Tibial nerve (tissue), 4 donors: Measurements from ENCODE around the gene OSER1. TPM values are rescaled to one million over a fixed set of nuclear protein-coding genes. Genes with fewer than 3 reads are reported as not detected.

ENCODE experiments used
- DNase-seq, 2 donors: peaks; one replicate each; pipeline ENCODE4 v3.0.0-alpha.2; 2019; ENCODE audit warnings: low spot score in 2 of 2
- H3K27ac ChIP-seq, 4 donors: fragments of 200-600 bp; sonication (generic) in 3 of 4; one replicate each; pipeline ENCODE4 v1.5.1; 2017 to 2019; ENCODE audit warnings: mild to moderate bottlenecking in 1 of 4
- H3K27me3 ChIP-seq, 2 donors: fragments of 200-600 bp; sonication (generic) in 1 of 2; one replicate each; pipeline versions ENCODE4 v1.5.1 to v1.6.0; 2017 to 2019
- H3K36me3 ChIP-seq, 3 donors: fragments of 200-600 bp; sonication (generic); one replicate each; pipeline ENCODE4 v1.5.1; 2018 to 2019
- H3K4me1 ChIP-seq, 4 donors: fragments of 200-600 bp; sonication (generic) in 3 of 4; one replicate each; pipeline ENCODE4 v1.5.1; 2017 to 2019
- H3K4me3 ChIP-seq, 4 donors: fragments of 200-600 bp; sonication (generic) in 3 of 4; one replicate each; pipeline ENCODE4 v1.5.1; 2017 to 2019; ENCODE audit warnings: mild to moderate bottlenecking in 1 of 4, moderate library complexity in 1 of 4
- H3K9me3 ChIP-seq, 4 donors: fragments of 200-600 bp; sonication (generic) in 3 of 4; one replicate each; pipeline ENCODE4 v1.5.1; 2017 to 2019
- CTCF ChIP-seq, 5 experiments: fragments of 200-600 bp in 3 of 5; fragments of 450-650 bp in 2 of 5; sonication (generic) in 3 of 5; IDR thresholded peaks; one replicate each; pipeline ENCODE4 v1.5.1; 2016 to 2019; ENCODE audit warnings: antibody characterized with exemption in 5 of 5, mild to moderate bottlenecking in 3 of 5, moderate library complexity in 2 of 5
- EP300 ChIP-seq, 2 donors: sonication (generic); formaldehyde crosslinking; IDR thresholded peaks; one replicate each; pipeline ENCODE4 v1.6.1; 2017; ENCODE audit warnings: antibody characterized with exemption in 2 of 2, mild to moderate bottlenecking in 1 of 2
- POLR2A ChIP-seq, 2 donors: fragments of 450-650 bp; IDR thresholded peaks; one replicate each; pipeline ENCODE4 v1.6.1; 2017; ENCODE audit warnings: antibody characterized with exemption in 2 of 2, mild to moderate bottlenecking in 2 of 2, moderate library complexity in 2 of 2
- WGBS, 2 donors: methylation state at CpG; one replicate each; pipeline ENCODE4 v1.1.5; 2018; 5-methylcytosine and 5-hydroxymethylcytosine counted together
- total RNA-seq, 4 donors: library from RNA; depleted of rRNA; stranded (reverse); fragments of >200 nt; gene quantifications; one replicate each; pipeline ENCODE4 v1.1.0, GENCODE V29; 2016

OSER1 gene
- total RNA-seq, 4 donors from 2014 or later = 31.2 to 47.9 (median 35.3) TPM

GRCh38 chr20:44223721-44224120, 13.2 kb upstream of the OSER1 start:
- Histone ChIP-seq H3K27ac (no peak overlapping the region), H3K36me3 (peaks cover 0 to 36% (median 0%) of the 10 kb centered on the region in 3 donors), H3K4me1 (peaks cover 0 to under 1% (median 0%) of the 10 kb centered on the region in 4 donors), H3K27me3 (no peaks in the 10 kb centered on the region), H3K9me3 (no peaks in the 10 kb centered on the region), H3K4me3 (no peak overlapping the region)
- DNase-seq = no peak
- TF ChIP-seq POLR2A (IDR thresholded peaks at IDR 0.05) = no peak
- no peak for TF ChIP-seq EP300 (IDR thresholded peaks at IDR 0.05)
- no peak for TF ChIP-seq CTCF (IDR thresholded peaks at IDR 0.05)
- WGBS, 2 donors = 79 to 81% methylated on average over 5 of the region's 5 CpGs

GRCh38 chr20:44222633-44223368, 12.2 kb upstream of the OSER1 start:
- Histone ChIP-seq H3K27me3 (no peaks in the 10 kb centered on the region), H3K27ac (no peak overlapping the region), H3K4me1 (peaks cover 0 to 4% (median 0%) of the 10 kb centered on the region in 4 donors), H3K4me3 (no peak overlapping the region), H3K9me3 (no peaks in the 10 kb centered on the region), H3K36me3 (peaks cover 0 to 36% (median 0%) of the 10 kb centered on the region in 3 donors)
- TF ChIP-seq POLR2A (IDR thresholded peaks at IDR 0.05) (no peak), CTCF (IDR thresholded peaks at IDR 0.05) (no peak), EP300 (IDR thresholded peaks at IDR 0.05) (no peak)
- WGBS, 2 donors = 67% methylated on average over 7 of the region's 7 CpGs
- DNase-seq = no peak

- peaks cover 0 to 9% (median 3%) of the 10 kb centered on the region in 4 donors for H3K4me1 ChIP-seq
- peaks cover 0 to 36% (median 0%) of the 10 kb centered on the region in 3 donors for H3K36me3 ChIP-seq
- H3K9me3 ChIP-seq = no peaks in the 10 kb centered on the region
- no peak for DNase-seq
- no peak overlapping the region for H3K4me3 ChIP-seq
- H3K27ac ChIP-seq = no peak overlapping the region
- 95 to 96% methylated on average over 5 of the region's 5 CpGs for WGBS, 2 donors
- TF ChIP-seq POLR2A (IDR thresholded peaks at IDR 0.05) = no peak
- TF ChIP-seq CTCF (IDR thresholded peaks at IDR 0.05) = no peak
- TF ChIP-seq EP300 (IDR thresholded peaks at IDR 0.05) = no peak
- H3K27me3 ChIP-seq = no peaks in the 10 kb centered on the region
Observed at GRCh38 chr20:44222027-44222426, 11.5 kb upstream of the OSER1 start.

- DNase-seq = no peak
- 88 to 89% methylated on average over 3 of the region's 3 CpGs for WGBS, 2 donors
- TF ChIP-seq CTCF (IDR thresholded peaks at IDR 0.05) (no peak), EP300 (IDR thresholded peaks at IDR 0.05) (no peak)
- Histone ChIP-seq H3K4me3 (no peak overlapping the region), H3K9me3 (no peaks in the 10 kb centered on the region), H3K27me3 (no peaks in the 10 kb centered on the region), H3K4me1 (peaks cover 0 to 9% (median 3%) of the 10 kb centered on the region in 4 donors), H3K27ac (no peak overlapping the region), H3K36me3 (peaks cover 0 to 37% (median 0%) of the 10 kb centered on the region in 3 donors)
Observed at GRCh38 chr20:44221368-44221954, 10.9 kb upstream of the OSER1 start.

- no peak overlapping the region for H3K4me3 ChIP-seq
- no peak for DNase-seq
- H3K27ac ChIP-seq = no peak overlapping the region
- H3K9me3 ChIP-seq = no peaks in the 10 kb centered on the region
- TF ChIP-seq POLR2A (IDR thresholded peaks at IDR 0.05) (no peak), EP300 (IDR thresholded peaks at IDR 0.05) (no peak), CTCF (IDR thresholded peaks at IDR 0.05) (no peak)
- no peaks in the 10 kb centered on the region for H3K27me3 ChIP-seq
- H3K4me1 ChIP-seq = peaks cover 0 to 16% (median 3%) of the 10 kb centered on the region in 4 donors
- WGBS, 2 donors = 57 to 62% methylated on average over 6 of the region's 6 CpGs
- peaks cover 0 to 33% (median 0%) of the 10 kb centered on the region in 3 donors for H3K36me3 ChIP-seq
Observed at GRCh38 chr20:44219791-44220190, 9.2 kb upstream of the OSER1 start.
